HCT116 (cell line): ENCODE data around the gene ACTR1A.

Experiments
- POLR2AphosphoS5 ChIP-seq: IDR thresholded peaks from 2 replicates; pipeline ENCODE4 v1.6.1; 2011; ENCODE audit warnings: mild to moderate bottlenecking, low read depth, low read length, moderate library complexity
- TF ChIP-seq, protein P1 (sequence below), 3 experiments: fragments of 200-600 bp in 1 of 3; sonication (generic) in 1 of 3; IDR thresholded peaks in 2 of 3; conservative IDR thresholded peaks in 1 of 3; 2 replicates each; pipeline ENCODE4 v1.5.1; 2012 to 2017; ENCODE audit warnings: low read depth in 2 of 3, low read length in 2 of 3, antibody characterized with exemption in 1 of 3, borderline replicate concordance in 1 of 3, control low read depth in 1 of 3, mild to moderate bottlenecking in 1 of 3, mixed read lengths in 1 of 3, mixed run types in 1 of 3, moderate library complexity in 1 of 3; ENCODE audit not compliant: insufficient read depth in 1 of 3

DNA sequence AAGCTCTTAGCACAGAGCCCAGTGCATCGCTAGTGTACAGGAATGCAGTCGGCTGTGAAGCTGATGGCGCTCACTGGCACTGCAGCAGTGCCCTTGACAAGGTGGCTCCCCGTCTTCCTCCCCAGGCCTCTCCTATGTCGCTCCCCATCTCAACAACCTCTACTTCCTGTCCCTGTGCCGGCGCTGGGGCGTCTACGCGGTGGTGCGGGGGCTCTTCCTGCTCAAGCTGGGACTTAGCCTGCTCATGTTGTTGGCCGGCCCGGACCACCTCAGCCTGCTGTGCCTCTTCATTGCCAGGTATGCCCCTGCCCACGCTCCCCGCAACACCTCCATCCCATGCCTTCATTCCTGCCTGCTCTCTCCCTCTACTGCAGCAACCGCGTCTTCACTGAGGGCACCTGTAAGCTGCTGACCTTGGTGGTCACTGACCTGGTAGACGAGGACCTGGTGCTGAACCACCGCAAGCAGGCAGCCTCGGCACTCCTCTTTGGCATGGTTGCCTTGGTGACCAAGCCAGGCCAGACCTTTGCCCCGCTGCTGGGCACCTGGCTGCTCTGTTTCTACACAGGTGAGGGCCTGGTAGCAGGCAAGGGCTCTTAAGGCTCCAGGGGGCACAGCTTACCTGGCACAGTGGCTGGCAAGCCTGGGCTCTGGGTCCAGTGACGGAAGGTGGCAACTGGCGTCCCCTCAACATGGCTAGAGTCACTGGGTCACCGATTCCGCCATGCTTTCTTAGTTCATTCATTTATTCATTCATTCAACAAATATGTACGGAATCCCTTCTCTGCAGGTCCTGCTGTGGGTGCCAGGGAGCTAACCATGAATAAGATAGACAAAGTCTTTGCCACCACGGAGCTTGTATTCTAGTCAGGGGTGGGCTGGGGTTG lies 28.8 kb downstream of the ACTR1A start:
- TF ChIP-seq POLR2AphosphoS5, result no peak
- TF ChIP-seq, protein P1, sequence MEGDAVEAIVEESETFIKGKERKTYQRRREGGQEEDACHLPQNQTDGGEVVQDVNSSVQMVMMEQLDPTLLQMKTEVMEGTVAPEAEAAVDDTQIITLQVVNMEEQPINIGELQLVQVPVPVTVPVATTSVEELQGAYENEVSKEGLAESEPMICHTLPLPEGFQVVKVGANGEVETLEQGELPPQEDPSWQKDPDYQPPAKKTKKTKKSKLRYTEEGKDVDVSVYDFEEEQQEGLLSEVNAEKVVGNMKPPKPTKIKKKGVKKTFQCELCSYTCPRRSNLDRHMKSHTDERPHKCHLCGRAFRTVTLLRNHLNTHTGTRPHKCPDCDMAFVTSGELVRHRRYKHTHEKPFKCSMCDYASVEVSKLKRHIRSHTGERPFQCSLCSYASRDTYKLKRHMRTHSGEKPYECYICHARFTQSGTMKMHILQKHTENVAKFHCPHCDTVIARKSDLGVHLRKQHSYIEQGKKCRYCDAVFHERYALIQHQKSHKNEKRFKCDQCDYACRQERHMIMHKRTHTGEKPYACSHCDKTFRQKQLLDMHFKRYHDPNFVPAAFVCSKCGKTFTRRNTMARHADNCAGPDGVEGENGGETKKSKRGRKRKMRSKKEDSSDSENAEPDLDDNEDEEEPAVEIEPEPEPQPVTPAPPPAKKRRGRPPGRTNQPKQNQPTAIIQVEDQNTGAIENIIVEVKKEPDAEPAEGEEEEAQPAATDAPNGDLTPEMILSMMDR (IDR thresholded peaks at IDR 0.05 in 2 of 3, conservative IDR thresholded peaks at IDR 0.05 in 1 of 3; ENCODE audit: borderline replicate concordance in 1 of 3, insufficient read depth in 1 of 3, low read depth in 2 of 3, low read length in 2 of 3), result no peak
